ENCODE results near the gene PGLYRP2.
"Not testable (repeated sequence)": the region's sequence is repeated elsewhere in the genome, so short reads cannot be mapped to it uniquely, and the experiment has no call there.

- TF ChIP-seq JUND (IDR thresholded peaks at IDR 0.05); FOXM1 (IDR thresholded peaks at IDR 0.05; ENCODE audit: low read depth); MXI1 (IDR thresholded peaks at IDR 0.05; ENCODE audit: low read depth, low read length); REST (IDR thresholded peaks at IDR 0.05; ENCODE audit: low read depth, low read length); CTCF (IDR thresholded peaks at IDR 0.05); SIN3A (IDR thresholded peaks at IDR 0.05; ENCODE audit: borderline replicate concordance, low read depth, low read length); YY1 (IDR thresholded peaks at IDR 0.05; ENCODE audit: low read depth); FOSL2 (IDR thresholded peaks at IDR 0.05; ENCODE audit: borderline replicate concordance, low read depth); GABPA (IDR thresholded peaks at IDR 0.05; ENCODE audit: low read depth); TAF1 (IDR thresholded peaks at IDR 0.05; ENCODE audit: borderline replicate concordance, low read depth, low read length); POLR2AphosphoS5 (IDR thresholded peaks at IDR 0.05; ENCODE audit: low read depth, low read length): not testable (repeated sequence)
These were observed 35.9 kb upstream of the PGLYRP2 start for GRCh38 chr19:15515227-15515625.

Measured in SK-N-SH (cell line).